DMS153 treated with DMSO at 0.1 percent for 48 hours (cell line): ENCODE results near the gene ADAM8.

Experiments
- DNase-seq: peaks from one replicate; lab custom pipeline; 2025; ENCODE audit not compliant: unreplicated experiment; lab: John Stamatoyannopoulos, UW

Gene ADAM8

DNA sequence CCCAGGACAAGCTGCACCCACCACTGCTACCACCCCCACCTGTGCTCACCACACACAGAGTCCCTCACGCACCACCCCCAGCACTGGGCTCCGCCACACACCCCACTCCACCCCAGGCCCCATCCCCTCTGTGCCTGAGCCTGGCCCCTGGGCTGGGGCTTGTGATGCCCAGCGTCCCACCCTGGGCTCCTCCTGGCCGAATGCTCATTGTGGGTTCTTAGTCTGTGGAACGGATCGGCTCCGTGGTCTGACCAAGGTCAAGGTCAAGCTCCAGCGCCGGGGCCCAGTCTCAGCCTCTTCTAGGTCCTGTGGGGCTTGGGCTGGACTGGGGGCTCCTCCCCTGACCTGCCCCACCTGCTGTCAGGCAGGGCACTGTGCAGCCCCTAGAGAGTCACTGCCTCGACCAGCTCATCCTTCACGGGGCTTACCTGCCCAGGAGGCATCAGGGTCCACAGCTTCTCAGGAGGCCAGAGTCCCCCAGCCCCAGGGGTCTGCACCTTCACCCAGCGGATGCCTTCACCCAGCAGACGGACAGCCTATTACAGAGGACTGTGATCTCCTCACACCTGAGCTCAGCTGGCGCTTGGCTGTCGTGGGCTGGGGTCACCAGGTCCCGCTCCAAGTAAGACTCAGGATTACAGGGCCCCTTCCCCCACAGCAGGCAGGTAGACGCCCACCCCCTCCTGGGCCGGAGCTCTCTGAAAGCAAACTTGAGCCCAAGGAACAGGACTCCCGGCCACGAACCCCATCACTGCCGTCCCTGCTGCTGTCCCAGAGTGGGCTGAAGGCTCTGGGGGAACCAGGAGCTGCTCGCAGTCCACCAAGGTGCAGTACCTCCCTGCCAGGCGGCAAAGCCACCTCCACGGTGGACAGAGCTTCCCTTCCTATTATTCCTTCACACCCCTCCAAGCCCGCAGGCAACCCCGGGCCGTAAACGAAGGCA, 61.9 kb downstream of the ADAM8 start:
- DNase-seq = no peak

GRCh38 chr10:133213641-133214467, 62.8 kb downstream of the ADAM8 start:
- no peak for DNase-seq

DNA sequence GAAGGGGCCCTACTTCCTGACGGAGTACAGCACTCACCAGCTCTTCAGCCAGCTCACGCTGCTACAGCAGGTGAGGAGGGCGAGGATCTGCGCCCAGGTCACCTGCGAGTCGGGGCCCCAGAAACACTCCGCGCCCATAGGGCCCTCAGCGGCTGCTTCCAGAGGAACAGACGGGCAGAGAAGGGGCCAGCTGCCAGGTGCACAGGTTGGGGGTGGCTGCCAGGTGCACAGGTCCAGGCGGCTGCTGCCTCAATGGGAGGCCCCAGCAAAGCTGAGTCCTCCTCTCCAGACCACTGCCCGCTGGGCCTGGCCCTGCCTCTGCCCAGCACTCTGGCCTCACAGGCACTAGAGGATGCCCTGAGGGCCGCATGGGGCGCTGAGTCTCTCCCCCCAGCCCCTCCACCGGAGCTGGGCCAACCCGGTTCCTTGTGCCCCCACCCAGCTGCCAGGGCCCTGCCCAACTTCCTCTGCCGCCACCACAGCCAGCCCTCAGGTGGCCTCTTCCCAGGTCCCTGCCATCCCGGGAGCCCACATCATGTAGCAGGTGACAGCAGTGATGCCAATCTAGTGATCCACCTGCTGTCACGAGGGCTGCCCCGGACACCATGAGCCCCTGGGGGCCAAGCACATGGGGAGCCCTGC, 63.7 kb downstream of the ADAM8 start:
- no peak for DNase-seq
